K562 (cell line): ENCODE measurements around the gene USP10.

Source experiments
- CEBPG ChIP-seq, 3 experiments: fragments of 200-800 bp in 1 of 3; sonication (Bioruptor generic) in 1 of 3; sonication (generic) in 1 of 3; formaldehyde crosslinking in 1 of 3; IDR thresholded peaks in 2 of 3; conservative IDR thresholded peaks in 1 of 3; 2 replicates each; pipeline versions ENCODE4 v1.6.1 to v1.8.0; 2016 to 2022; ENCODE audit warnings: missing compliant biosample characterization in 2 of 3, missing genetic modification characterization in 2 of 3, mild to moderate bottlenecking in 1 of 3, missing genetic modification reagents in 1 of 3
- DPF2 ChIP-seq: fragments of 450-650 bp; IDR thresholded peaks from 2 replicates; pipeline ENCODE4 v1.6.1; 2016
- EZH2 ChIP-seq: IDR thresholded peaks from 2 replicates; pipeline ENCODE4 v1.6.1; 2012; ENCODE audit warnings: low read depth, mild to moderate bottlenecking, inconsistent platforms, low read length, borderline replicate concordance
- JUNB ChIP-seq: fragments of 450-650 bp; formaldehyde crosslinking; conservative IDR thresholded peaks from 2 replicates; pipeline ENCODE4 v1.4.0; 2020; ENCODE audit warnings: mild to moderate bottlenecking
- NR1H2 ChIP-seq: sonication (generic); formaldehyde crosslinking; IDR thresholded peaks from 2 replicates; pipeline ENCODE4 v1.4.0; 2020; ENCODE audit warnings: mild to moderate bottlenecking, missing genetic modification reagents
- PCBP1 ChIP-seq: fragments of 200-400 bp; formaldehyde crosslinking; IDR thresholded peaks from 2 replicates; pipeline ENCODE4 v1.6.1; 2018; ENCODE audit warnings: mild to moderate bottlenecking, low read depth, low read length; ENCODE audit not compliant: poor library complexity, severe bottlenecking
- RBM39 ChIP-seq: fragments of 200-400 bp; formaldehyde crosslinking; optimal IDR thresholded peaks from 2 replicates; pipeline ENCODE3; 2018; ENCODE audit warnings: low read depth, low read length
- SMAD4 ChIP-seq: fragments of 250-450 bp; sonication (Bioruptor Pico); conservative IDR thresholded peaks from 2 replicates; pipeline ENCODE4 v1.8.0; 2021; ENCODE audit warnings: inconsistent platforms, mild to moderate bottlenecking, moderate library complexity
- USF1 ChIP-seq: sonication (generic); formaldehyde crosslinking; IDR thresholded peaks from 2 replicates; pipeline ENCODE4 v1.9.0; 2022; ENCODE audit warnings: mild to moderate bottlenecking, missing genetic modification reagents
- ZNF551 ChIP-seq: fragments of 250-450 bp; sonication (Bioruptor Pico); IDR thresholded peaks from 2 replicates; pipeline ENCODE4 v1.5.0; 2021; ENCODE audit warnings: mild to moderate bottlenecking, moderate library complexity
- ZNF561 ChIP-seq: fragments of 450-650 bp; formaldehyde crosslinking; conservative IDR thresholded peaks from 2 replicates; pipeline ENCODE4 v1.4.0; 2020; ENCODE audit warnings: mild to moderate bottlenecking, moderate library complexity
- TF ChIP-seq, protein P1 (sequence below), 3 experiments: IDR thresholded peaks in 2 of 3; conservative IDR thresholded peaks in 1 of 3; 2 replicates each; pipeline ENCODE4 v1.5.1; 2011 to 2012; ENCODE audit warnings: low read length in 3 of 3, mild to moderate bottlenecking in 3 of 3, control low read depth in 2 of 3, improper control_type of control experiment in 1 of 3, inconsistent platforms in 1 of 3, low read depth in 1 of 3, mixed read lengths in 1 of 3, moderate library complexity in 1 of 3; ENCODE audit not compliant: insufficient read depth in 2 of 3
- TF ChIP-seq, protein P2 (sequence below): fragments of 150-350 bp; conservative IDR thresholded peaks from 2 replicates; pipeline ENCODE4 v1.6.1; 2014; ENCODE audit warnings: low read length
- TF ChIP-seq, protein P3 (sequence below), 2 experiments: fragments of 450-650 bp; formaldehyde crosslinking in 1 of 2; IDR thresholded peaks; 2 replicates each; pipeline versions ENCODE4 v1.4.0 to v1.6.1; 2014 to 2020; ENCODE audit warnings: mild to moderate bottlenecking in 2 of 2, borderline replicate concordance in 1 of 2, low read depth in 1 of 2

DNA sequence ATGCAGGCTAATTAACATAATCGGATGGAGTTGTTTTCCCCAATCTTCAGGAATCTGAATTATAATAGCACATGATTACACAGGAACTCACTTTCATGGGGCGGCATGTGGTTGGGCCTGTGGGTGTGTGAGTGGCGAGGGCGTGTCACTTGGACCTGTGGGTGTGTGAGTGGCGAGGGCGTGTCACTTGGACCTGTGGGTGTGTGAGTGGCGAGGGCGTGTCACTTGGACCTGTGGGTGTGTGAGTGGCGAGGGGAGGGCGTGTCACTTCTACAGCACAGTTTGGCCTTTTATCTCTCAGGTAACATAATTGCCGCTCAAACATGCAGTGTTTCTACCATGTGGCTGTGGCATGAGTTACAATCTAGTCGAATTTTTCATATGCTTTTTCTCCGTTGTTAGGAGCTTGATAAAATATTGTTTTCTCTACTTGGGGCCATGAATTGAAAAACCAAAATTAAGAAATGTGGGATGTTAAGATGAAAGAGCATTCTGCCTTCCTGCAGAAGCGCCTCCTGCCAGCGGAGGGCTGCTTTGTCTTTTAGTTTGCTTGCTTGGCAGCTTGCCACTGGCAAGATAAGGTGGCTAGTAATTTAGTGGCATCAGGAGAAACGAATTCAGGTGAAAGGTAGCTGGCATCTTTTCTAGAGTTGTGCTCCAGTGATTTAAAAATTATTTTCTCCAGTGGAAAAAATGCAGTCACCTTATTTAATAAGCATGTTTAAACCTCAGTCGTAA, 36.2 kb downstream of the USP10 start:
- TF ChIP-seq RBM39: no peak
- TF ChIP-seq JUNB (CRISPR knock-in tag): no peak
- TF ChIP-seq, protein P1, sequence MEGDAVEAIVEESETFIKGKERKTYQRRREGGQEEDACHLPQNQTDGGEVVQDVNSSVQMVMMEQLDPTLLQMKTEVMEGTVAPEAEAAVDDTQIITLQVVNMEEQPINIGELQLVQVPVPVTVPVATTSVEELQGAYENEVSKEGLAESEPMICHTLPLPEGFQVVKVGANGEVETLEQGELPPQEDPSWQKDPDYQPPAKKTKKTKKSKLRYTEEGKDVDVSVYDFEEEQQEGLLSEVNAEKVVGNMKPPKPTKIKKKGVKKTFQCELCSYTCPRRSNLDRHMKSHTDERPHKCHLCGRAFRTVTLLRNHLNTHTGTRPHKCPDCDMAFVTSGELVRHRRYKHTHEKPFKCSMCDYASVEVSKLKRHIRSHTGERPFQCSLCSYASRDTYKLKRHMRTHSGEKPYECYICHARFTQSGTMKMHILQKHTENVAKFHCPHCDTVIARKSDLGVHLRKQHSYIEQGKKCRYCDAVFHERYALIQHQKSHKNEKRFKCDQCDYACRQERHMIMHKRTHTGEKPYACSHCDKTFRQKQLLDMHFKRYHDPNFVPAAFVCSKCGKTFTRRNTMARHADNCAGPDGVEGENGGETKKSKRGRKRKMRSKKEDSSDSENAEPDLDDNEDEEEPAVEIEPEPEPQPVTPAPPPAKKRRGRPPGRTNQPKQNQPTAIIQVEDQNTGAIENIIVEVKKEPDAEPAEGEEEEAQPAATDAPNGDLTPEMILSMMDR (IDR thresholded peaks at IDR 0.05 in 2 of 3, conservative IDR thresholded peaks at IDR 0.05 in 1 of 3; ENCODE audit: insufficient read depth in 2 of 3, low read depth in 1 of 3, low read length in 3 of 3): 0 out of 6 replicates have a peak, but pooled peaks of 1 of the 3 experiments have one; percentile 13
- TF ChIP-seq PCBP1: no peak
- TF ChIP-seq, protein P2, sequence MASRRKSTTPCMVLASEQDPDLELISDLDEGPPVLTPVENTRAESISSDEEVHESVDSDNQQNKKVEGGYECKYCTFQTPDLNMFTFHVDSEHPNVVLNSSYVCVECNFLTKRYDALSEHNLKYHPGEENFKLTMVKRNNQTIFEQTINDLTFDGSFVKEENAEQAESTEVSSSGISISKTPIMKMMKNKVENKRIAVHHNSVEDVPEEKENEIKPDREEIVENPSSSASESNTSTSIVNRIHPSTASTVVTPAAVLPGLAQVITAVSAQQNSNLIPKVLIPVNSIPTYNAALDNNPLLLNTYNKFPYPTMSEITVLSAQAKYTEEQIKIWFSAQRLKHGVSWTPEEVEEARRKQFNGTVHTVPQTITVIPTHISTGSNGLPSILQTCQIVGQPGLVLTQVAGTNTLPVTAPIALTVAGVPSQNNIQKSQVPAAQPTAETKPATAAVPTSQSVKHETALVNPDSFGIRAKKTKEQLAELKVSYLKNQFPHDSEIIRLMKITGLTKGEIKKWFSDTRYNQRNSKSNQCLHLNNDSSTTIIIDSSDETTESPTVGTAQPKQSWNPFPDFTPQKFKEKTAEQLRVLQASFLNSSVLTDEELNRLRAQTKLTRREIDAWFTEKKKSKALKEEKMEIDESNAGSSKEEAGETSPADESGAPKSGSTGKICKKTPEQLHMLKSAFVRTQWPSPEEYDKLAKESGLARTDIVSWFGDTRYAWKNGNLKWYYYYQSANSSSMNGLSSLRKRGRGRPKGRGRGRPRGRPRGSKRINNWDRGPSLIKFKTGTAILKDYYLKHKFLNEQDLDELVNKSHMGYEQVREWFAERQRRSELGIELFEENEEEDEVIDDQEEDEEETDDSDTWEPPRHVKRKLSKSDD: no peak
- TF ChIP-seq DPF2: no peak
- TF ChIP-seq CEBPG (CRISPR knock-in tag; IDR thresholded peaks at IDR 0.05): no peak
- TF ChIP-seq CEBPG (tag; conservative IDR thresholded peaks at IDR 0.05 in 1 of 2, IDR thresholded peaks at IDR 0.05 in 1 of 2): no peak
- TF ChIP-seq ZNF551: no peak
- no peak for TF ChIP-seq USF1 (CRISPR knock-in tag)
- no peak for TF ChIP-seq ZNF561 (CRISPR knock-in tag)
- no peak for TF ChIP-seq SMAD4 (CRISPR knock-in tag)
- TF ChIP-seq, protein P3, sequence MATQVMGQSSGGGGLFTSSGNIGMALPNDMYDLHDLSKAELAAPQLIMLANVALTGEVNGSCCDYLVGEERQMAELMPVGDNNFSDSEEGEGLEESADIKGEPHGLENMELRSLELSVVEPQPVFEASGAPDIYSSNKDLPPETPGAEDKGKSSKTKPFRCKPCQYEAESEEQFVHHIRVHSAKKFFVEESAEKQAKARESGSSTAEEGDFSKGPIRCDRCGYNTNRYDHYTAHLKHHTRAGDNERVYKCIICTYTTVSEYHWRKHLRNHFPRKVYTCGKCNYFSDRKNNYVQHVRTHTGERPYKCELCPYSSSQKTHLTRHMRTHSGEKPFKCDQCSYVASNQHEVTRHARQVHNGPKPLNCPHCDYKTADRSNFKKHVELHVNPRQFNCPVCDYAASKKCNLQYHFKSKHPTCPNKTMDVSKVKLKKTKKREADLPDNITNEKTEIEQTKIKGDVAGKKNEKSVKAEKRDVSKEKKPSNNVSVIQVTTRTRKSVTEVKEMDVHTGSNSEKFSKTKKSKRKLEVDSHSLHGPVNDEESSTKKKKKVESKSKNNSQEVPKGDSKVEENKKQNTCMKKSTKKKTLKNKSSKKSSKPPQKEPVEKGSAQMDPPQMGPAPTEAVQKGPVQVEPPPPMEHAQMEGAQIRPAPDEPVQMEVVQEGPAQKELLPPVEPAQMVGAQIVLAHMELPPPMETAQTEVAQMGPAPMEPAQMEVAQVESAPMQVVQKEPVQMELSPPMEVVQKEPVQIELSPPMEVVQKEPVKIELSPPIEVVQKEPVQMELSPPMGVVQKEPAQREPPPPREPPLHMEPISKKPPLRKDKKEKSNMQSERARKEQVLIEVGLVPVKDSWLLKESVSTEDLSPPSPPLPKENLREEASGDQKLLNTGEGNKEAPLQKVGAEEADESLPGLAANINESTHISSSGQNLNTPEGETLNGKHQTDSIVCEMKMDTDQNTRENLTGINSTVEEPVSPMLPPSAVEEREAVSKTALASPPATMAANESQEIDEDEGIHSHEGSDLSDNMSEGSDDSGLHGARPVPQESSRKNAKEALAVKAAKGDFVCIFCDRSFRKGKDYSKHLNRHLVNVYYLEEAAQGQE (IDR thresholded peaks at IDR 0.05; ENCODE audit: borderline replicate concordance): no peak
- TF ChIP-seq, protein P3 (CRISPR knock-in tag; IDR thresholded peaks at IDR 0.05; ENCODE audit: low read depth): no peak
- no peak for TF ChIP-seq NR1H2 (CRISPR knock-in tag)
- no peak for TF ChIP-seq EZH2
